ENCODE measurements around the gene VAV2.

VAV2 gene

DNA sequence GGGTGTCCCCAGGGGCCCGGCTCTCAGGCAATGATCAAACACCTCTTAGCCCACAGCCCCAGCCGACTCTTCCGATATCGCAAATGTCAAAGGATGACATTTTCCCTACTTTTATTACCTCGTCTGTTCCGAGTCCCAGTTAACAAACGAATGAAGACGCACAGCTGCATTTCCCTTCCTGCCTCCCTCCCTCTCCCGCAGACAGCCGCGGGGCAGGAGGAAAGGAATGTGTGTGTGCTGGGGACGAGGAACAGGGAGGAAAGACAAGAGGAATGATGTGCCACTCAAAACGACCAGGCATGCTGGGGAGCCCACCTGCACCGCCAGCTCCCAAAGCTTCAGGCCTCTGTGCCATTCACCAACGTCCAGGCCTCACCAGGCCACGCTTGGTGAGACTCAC lies 128.1 kb downstream of the VAV2 start:
- H2AFZ ChIP-seq (ENCODE audit: low read length, unreplicated experiment), result no peak overlapping the region
- 0 out of 2 replicates have a peak, but pooled peaks cover 3% of the 10 kb centered on the region for H3K36me3 ChIP-seq (ENCODE audit: insufficient read depth, low read length)
- H3K79me2 ChIP-seq (ENCODE audit: control insufficient read depth, insufficient read depth, low read length, unreplicated experiment), result peaks cover under 1% of the 10 kb centered on the region
- no peaks in the 10 kb centered on the region for H3K27me3 ChIP-seq (ENCODE audit: insufficient read depth, low read length)
- H3K4me3 ChIP-seq (ENCODE audit: low read depth, low read length), result no peak overlapping the region
- H3K27ac ChIP-seq (ENCODE audit: low read depth, low read length), result no peak overlapping the region
- H3K4me1 ChIP-seq (ENCODE audit: control insufficient read depth, insufficient read depth, low read length, unreplicated experiment), result no peaks in the 10 kb centered on the region

DNA sequence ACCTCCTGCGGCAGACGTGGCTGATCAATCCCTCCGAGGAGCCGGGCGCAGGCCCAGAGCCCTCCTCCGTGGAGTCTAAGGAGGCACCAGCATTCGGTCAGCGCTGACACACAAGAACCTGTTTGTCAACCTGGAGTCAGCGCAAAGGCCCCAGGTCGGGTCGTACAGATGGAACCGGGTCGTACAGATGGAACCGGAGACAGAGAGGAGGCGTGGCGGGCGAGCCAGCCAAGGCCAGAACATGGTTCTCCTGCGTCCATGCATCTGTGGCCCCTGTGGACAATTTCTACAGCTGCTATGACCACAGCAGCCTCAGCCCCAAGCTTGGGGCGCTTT lies 128.9 kb downstream of the VAV2 start:
- Histone ChIP-seq H3K4me3 (ENCODE audit: low read depth, low read length) (no peak overlapping the region), H3K79me2 (ENCODE audit: control insufficient read depth, insufficient read depth, low read length, unreplicated experiment) (no peaks in the 10 kb centered on the region), H3K4me1 (ENCODE audit: control insufficient read depth, insufficient read depth, low read length, unreplicated experiment) (no peaks in the 10 kb centered on the region), H3K27ac (ENCODE audit: low read depth, low read length) (no peak overlapping the region), H3K27me3 (ENCODE audit: insufficient read depth, low read length) (no peaks in the 10 kb centered on the region), H2AFZ (ENCODE audit: low read length, unreplicated experiment) (no peak overlapping the region), H3K36me3 (ENCODE audit: insufficient read depth, low read length) (0 out of 2 replicates have a peak, but pooled peaks cover 3% of the 10 kb centered on the region)

DNA sequence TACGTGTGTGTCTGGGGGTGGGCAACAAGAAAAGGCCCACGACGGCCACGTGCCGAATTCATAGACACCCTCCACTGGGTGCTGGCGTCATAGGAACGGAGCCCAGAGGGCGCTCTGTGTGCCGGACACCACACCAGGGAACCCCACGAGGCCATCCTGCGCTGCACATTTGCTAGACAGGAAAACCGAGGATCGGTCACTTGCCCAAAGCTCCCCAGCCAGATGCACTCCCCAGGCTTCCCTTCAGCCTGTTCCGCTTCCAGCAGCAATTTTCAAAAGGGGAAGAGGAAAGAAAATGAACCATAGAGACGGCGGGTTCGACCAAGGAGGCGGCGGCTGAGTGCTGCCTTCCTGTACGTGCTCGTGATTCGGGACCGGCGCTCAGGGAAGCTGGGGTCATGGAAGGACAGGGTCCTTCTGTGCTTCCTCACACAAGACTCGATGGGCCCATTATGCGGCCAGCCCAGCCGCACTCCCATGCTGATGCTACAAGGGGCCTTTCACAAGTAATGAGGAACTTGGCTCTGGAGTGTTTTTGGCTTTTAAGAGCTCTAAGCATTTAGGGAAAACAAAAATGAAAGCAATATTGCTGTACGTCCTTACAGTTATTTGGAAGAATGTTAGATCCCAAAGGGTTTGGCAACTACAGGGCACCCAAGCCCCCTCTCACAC lies 129.4 kb downstream of the VAV2 start:
- Histone ChIP-seq H3K27ac (ENCODE audit: low read depth, low read length) (no peak overlapping the region), H3K4me3 (ENCODE audit: low read depth, low read length) (no peak overlapping the region), H3K36me3 (ENCODE audit: insufficient read depth, low read length) (0 out of 2 replicates have a peak, but pooled peaks cover 3% of the 10 kb centered on the region), H2AFZ (ENCODE audit: low read length, unreplicated experiment) (no peak overlapping the region), H3K27me3 (ENCODE audit: insufficient read depth, low read length) (no peaks in the 10 kb centered on the region), H3K79me2 (ENCODE audit: control insufficient read depth, insufficient read depth, low read length, unreplicated experiment) (no peaks in the 10 kb centered on the region), H3K4me1 (ENCODE audit: control insufficient read depth, insufficient read depth, low read length, unreplicated experiment) (no peaks in the 10 kb centered on the region)

DNA sequence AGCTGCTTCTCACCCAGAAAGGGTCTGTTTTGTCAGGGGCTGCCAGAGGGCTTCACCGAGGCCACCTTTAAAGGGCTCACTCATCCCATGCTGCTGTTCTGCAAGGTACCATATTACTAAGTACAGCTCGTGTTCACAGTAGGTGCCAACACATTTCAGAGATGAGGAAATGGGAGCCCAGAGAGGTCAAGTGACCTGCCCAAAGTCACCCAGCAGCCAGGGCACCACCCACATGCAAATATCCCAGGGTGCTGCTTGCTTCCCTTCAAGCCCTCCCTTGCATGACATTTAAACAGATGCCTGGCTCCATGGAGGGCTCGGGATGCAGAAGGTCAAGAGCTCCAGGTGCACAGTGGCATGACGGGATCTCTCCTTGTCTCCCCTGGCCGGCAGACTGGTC lies 130.4 kb downstream of the VAV2 start:
- Histone ChIP-seq H3K79me2 (ENCODE audit: control insufficient read depth, insufficient read depth, low read length, unreplicated experiment) (no peaks in the 10 kb centered on the region), H3K36me3 (ENCODE audit: insufficient read depth, low read length) (0 out of 2 replicates have a peak, but pooled peaks cover 3% of the 10 kb centered on the region), H3K27ac (ENCODE audit: low read depth, low read length) (no peak overlapping the region), H2AFZ (ENCODE audit: low read length, unreplicated experiment) (no peak overlapping the region), H3K4me1 (ENCODE audit: control insufficient read depth, insufficient read depth, low read length, unreplicated experiment) (no peaks in the 10 kb centered on the region), H3K4me3 (ENCODE audit: low read depth, low read length) (no peak overlapping the region), H3K27me3 (ENCODE audit: insufficient read depth, low read length) (no peaks in the 10 kb centered on the region)

DNA sequence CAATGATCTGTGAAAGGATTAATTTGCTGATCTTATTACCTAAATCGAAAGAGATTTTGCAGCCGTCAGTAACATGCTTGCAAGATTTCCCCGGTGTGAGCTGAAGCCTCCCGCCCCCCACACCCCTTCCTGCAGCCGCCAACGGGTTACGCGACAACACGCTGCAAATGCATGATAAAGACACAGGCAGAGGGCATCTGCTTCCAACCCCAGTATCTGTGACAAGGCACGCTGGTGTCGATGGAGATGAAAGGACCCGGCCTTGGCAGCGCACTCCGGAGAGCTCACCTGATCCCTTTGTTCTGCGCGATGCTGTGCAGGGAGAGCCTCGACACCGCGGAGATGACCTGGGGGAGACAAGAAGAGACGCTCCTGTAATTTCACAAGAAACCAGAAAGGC lies 131.0 kb downstream of the VAV2 start:
- H2AFZ ChIP-seq (ENCODE audit: low read length, unreplicated experiment), result no peak overlapping the region
- no peak overlapping the region for H3K27ac ChIP-seq (ENCODE audit: low read depth, low read length)
- no peak overlapping the region for H3K4me3 ChIP-seq (ENCODE audit: low read depth, low read length)
- 0 out of 2 replicates have a peak, but pooled peaks cover 3% of the 10 kb centered on the region for H3K36me3 ChIP-seq (ENCODE audit: insufficient read depth, low read length)
- no peaks in the 10 kb centered on the region for H3K79me2 ChIP-seq (ENCODE audit: control insufficient read depth, insufficient read depth, low read length, unreplicated experiment)
- no peaks in the 10 kb centered on the region for H3K4me1 ChIP-seq (ENCODE audit: control insufficient read depth, insufficient read depth, low read length, unreplicated experiment)
- no peaks in the 10 kb centered on the region for H3K27me3 ChIP-seq (ENCODE audit: insufficient read depth, low read length)

DNA sequence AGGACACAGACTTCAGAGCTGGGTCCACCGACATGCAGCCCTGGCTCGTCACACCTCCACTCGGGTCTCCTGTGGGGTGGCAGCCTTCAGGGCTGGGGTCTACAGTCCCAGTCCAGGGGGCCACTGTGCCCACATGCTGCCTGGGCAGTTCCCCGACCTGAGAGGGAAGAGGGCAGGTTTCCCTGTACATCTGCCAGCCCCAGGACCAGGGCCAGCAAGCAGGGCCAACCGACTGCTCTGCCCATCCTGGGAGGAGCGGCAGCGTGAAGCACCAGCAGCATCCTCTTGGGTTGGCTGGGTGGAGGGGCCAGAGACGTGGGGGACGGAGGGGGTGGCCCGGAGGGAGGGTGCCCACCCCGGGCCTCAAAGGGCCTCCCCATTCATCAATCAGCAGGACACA lies 133.4 kb downstream of the VAV2 start:
- H3K27me3 ChIP-seq (ENCODE audit: insufficient read depth, low read length), result no peaks in the 10 kb centered on the region
- no peaks in the 10 kb centered on the region for H3K79me2 ChIP-seq (ENCODE audit: control insufficient read depth, insufficient read depth, low read length, unreplicated experiment)
- peaks cover 3% of the 10 kb centered on the region for H3K4me1 ChIP-seq (ENCODE audit: control insufficient read depth, insufficient read depth, low read length, unreplicated experiment)
- H3K4me3 ChIP-seq (ENCODE audit: low read depth, low read length), result no peak overlapping the region
- no peak overlapping the region for H2AFZ ChIP-seq (ENCODE audit: low read length, unreplicated experiment)
- no peaks in the 10 kb centered on the region for H3K36me3 ChIP-seq (ENCODE audit: insufficient read depth, low read length)
- no peak overlapping the region for H3K27ac ChIP-seq (ENCODE audit: low read depth, low read length)

DNA sequence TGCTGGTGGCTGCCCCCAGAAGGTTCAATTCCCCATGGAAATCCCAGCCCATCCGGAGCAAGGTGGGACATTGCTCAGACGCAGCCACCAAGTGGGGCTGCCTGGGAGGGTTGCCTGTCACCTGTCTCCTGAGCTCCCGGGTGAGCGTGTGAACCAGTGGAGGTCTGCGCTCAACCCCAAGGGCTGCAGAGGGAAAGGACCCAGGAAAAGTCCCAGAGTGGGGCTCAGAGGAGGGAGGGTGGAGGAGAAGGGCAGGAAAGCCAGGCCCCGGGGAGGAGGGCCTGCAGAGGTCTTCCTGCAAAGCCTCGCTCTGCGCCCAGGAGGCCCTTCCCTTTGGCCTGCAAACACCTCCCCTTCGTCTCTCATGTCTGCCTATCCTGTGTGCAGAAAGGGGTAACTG lies 134.5 kb downstream of the VAV2 start:
- H3K27ac ChIP-seq (ENCODE audit: low read depth, low read length), result no peak overlapping the region
- H3K4me3 ChIP-seq (ENCODE audit: low read depth, low read length), result no peak overlapping the region
- no peaks in the 10 kb centered on the region for H3K79me2 ChIP-seq (ENCODE audit: control insufficient read depth, insufficient read depth, low read length, unreplicated experiment)
- no peaks in the 10 kb centered on the region for H3K36me3 ChIP-seq (ENCODE audit: insufficient read depth, low read length)
- no peak overlapping the region for H2AFZ ChIP-seq (ENCODE audit: low read length, unreplicated experiment)
- H3K4me1 ChIP-seq (ENCODE audit: control insufficient read depth, insufficient read depth, low read length, unreplicated experiment), result peaks cover 3% of the 10 kb centered on the region
- no peaks in the 10 kb centered on the region for H3K27me3 ChIP-seq (ENCODE audit: insufficient read depth, low read length)

DNA sequence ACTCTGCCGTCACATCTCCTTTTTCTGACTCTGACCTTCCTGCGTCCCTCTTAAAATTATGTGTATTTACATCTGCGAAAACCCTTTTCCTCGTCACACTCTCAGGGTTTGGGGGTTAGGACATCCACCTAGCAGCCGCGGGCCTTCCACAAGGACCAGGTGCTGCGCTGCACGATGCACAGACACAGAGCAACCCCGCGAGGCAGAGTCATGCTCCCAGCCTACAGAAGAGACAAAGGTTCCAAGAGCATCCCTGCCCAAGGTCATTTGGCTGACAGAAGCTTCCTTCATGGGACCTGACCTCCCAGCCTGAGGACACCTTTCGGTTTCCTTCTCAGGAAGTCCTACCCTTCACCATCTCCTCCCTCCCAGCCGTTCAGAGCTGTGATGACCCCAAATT lies 135.3 kb downstream of the VAV2 start:
- H3K36me3 ChIP-seq (ENCODE audit: insufficient read depth, low read length), result no peaks in the 10 kb centered on the region
- no peak overlapping the region for H3K4me3 ChIP-seq (ENCODE audit: low read depth, low read length)
- H3K27ac ChIP-seq (ENCODE audit: low read depth, low read length), result no peak overlapping the region
- H3K4me1 ChIP-seq (ENCODE audit: control insufficient read depth, insufficient read depth, low read length, unreplicated experiment), result peaks cover 3% of the 10 kb centered on the region
- H3K79me2 ChIP-seq (ENCODE audit: control insufficient read depth, insufficient read depth, low read length, unreplicated experiment), result no peaks in the 10 kb centered on the region
- no peaks in the 10 kb centered on the region for H3K27me3 ChIP-seq (ENCODE audit: insufficient read depth, low read length)
- H2AFZ ChIP-seq (ENCODE audit: low read length, unreplicated experiment), result no peak overlapping the region

DNA sequence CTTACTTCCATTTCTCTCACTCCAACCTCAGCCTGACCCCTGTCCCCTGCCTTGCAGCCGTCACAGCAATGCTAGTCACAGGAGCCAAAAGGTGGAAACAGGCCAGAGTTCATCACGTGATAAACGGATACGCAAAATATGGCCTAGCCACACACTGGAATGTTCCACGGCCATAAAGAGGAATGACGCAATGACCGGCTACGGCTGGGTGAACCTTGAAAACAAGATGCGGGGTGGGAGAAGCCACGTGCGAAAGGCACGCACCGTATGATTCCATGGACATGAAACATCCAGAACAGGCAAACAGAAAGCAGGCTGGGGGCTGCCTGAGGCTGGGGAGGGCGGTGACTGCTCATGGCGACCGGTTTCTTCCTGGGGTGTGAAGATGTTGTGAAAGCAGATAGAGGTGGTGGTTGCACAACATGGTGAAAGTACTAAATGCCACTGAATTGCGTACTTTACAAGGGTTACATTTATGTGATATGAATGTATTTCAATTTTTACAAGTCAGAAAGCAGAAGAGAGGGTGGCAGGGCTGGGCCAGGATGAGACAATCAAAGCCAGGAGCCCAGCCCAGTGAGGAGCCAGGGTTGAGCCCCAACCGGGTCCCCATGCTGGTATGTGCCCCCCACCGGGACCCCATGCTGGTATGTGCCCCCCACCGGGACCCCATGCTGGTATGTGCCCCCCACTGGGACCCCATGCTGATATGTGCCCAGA lies 136.2 kb downstream of the VAV2 start:
- Histone ChIP-seq H3K4me3 (ENCODE audit: low read depth, low read length) (no peak overlapping the region), H3K79me2 (ENCODE audit: control insufficient read depth, insufficient read depth, low read length, unreplicated experiment) (no peaks in the 10 kb centered on the region), H2AFZ (ENCODE audit: low read length, unreplicated experiment) (no peak overlapping the region), H3K27me3 (ENCODE audit: insufficient read depth, low read length) (no peaks in the 10 kb centered on the region), H3K27ac (ENCODE audit: low read depth, low read length) (no peak overlapping the region), H3K4me1 (ENCODE audit: control insufficient read depth, insufficient read depth, low read length, unreplicated experiment) (peaks cover 3% of the 10 kb centered on the region), H3K36me3 (ENCODE audit: insufficient read depth, low read length) (no peaks in the 10 kb centered on the region)

DNA sequence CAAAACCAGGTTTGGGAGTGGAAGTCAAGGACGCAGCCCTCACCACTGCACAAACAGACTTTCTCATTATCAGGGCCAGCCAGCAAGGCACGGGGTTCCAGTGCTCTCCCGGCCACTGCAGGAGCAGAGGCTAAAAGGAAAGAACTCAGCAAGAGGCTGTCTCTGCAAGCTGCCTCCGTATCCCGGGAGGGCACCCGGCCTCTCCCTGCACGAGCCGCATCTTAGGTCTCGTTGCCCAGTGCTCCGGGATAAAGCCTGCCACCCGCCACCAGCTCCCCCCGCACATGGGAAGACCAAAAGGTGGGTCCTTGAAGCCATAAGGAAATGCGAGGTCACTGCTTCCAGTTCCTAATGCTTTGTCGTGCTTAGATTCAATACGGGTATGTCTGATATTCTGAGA lies 136.8 kb downstream of the VAV2 start:
- Histone ChIP-seq H3K36me3 (ENCODE audit: insufficient read depth, low read length) (no peaks in the 10 kb centered on the region), H3K27ac (ENCODE audit: low read depth, low read length) (no peak overlapping the region), H3K27me3 (ENCODE audit: insufficient read depth, low read length) (no peaks in the 10 kb centered on the region), H3K79me2 (ENCODE audit: control insufficient read depth, insufficient read depth, low read length, unreplicated experiment) (no peaks in the 10 kb centered on the region), H3K4me1 (ENCODE audit: control insufficient read depth, insufficient read depth, low read length, unreplicated experiment) (peaks cover 3% of the 10 kb centered on the region), H3K4me3 (ENCODE audit: low read depth, low read length) (no peak overlapping the region), H2AFZ (ENCODE audit: low read length, unreplicated experiment) (no peak overlapping the region)

DNA sequence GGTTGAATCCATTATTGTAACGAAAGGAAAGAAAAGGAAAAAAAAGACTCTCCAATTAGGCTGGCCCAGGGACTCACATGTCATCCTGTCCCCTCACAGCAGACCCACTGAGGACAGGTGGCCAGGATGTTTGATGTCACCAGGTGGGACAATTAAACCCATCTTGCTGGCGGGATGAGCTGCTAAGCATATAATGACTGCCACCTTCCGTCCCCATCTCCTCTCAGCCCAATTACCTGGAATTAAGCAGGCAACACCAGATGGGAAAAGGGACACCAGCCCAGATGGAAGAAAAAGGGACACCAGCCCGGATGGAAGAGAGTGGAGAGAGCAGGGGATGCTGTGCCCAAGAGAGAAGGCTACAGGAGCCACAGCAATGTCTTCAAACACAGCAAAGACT lies 137.4 kb downstream of the VAV2 start:
- Histone ChIP-seq H3K27ac (ENCODE audit: low read depth, low read length) (no peak overlapping the region), H3K4me3 (ENCODE audit: low read depth, low read length) (no peak overlapping the region), H3K27me3 (ENCODE audit: insufficient read depth, low read length) (no peaks in the 10 kb centered on the region), H3K36me3 (ENCODE audit: insufficient read depth, low read length) (no peaks in the 10 kb centered on the region), H2AFZ (ENCODE audit: low read length, unreplicated experiment) (no peak overlapping the region), H3K4me1 (ENCODE audit: control insufficient read depth, insufficient read depth, low read length, unreplicated experiment) (peaks cover 3% of the 10 kb centered on the region), H3K79me2 (ENCODE audit: control insufficient read depth, insufficient read depth, low read length, unreplicated experiment) (no peaks in the 10 kb centered on the region)
